HEK293 (cell line): Measurements from ENCODE around the gene AFAP1L2.

Experiments used
- MZF1 ChIP-seq: fragments of 450-650 bp; formaldehyde crosslinking; IDR thresholded peaks from 2 replicates; pipeline ENCODE4 v1.5.1; 2017; ENCODE audit warnings: missing biosample characterization, missing genetic modification characterization, borderline replicate concordance
- YY1 ChIP-seq: fragments of 450-650 bp; formaldehyde crosslinking; IDR thresholded peaks from 2 replicates; pipeline ENCODE4 v1.5.1; 2018; ENCODE audit warnings: missing biosample characterization, missing genetic modification characterization
- ZNF133 ChIP-seq: fragments of 450-650 bp; formaldehyde crosslinking; IDR thresholded peaks from 2 replicates; pipeline ENCODE4 v1.5.1; 2016; ENCODE audit warnings: missing biosample characterization, missing genetic modification characterization
- ZNF670 ChIP-seq: fragments of 450-650 bp; formaldehyde crosslinking; IDR thresholded peaks from 2 replicates; pipeline ENCODE4 v1.5.1; 2016; ENCODE audit warnings: missing biosample characterization, missing genetic modification characterization, low read depth
- TF ChIP-seq, protein P1 (sequence below): fragments of 450-650 bp; formaldehyde crosslinking; IDR thresholded peaks from 2 replicates; pipeline ENCODE4 v1.5.1; 2016; ENCODE audit warnings: missing biosample characterization, missing genetic modification characterization
- TF ChIP-seq, protein P2 (sequence below): fragments of 450-650 bp; formaldehyde crosslinking; IDR thresholded peaks from 2 replicates; pipeline ENCODE4 v1.5.1; 2016; ENCODE audit warnings: missing biosample characterization, missing genetic modification characterization

DNA sequence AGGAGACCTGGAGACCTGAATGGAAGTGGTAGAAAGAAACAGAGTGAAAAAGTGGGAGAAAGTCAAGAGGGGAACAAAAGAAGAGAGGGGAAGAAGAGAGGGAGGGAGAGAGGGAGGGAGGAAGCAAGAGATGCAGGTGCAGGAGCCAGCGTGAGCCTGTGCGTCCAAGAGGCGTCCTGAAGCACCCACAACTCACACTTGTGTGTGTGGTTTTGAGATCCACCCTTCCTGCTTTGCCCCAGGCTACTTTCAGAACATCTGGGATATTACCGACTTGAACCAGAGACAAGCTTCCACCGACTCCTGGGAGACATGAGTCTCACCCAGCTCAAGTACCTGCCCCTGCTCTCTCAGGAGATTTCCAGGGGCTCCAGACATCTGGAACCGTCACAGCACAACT, 9.8 kb downstream of the AFAP1L2 start:
- no peak for TF ChIP-seq ZNF133
- no peak for TF ChIP-seq YY1
- TF ChIP-seq MZF1 (tag by site-specific recombination), result no peak
- no peak for TF ChIP-seq ZNF670
- TF ChIP-seq, protein P1, sequence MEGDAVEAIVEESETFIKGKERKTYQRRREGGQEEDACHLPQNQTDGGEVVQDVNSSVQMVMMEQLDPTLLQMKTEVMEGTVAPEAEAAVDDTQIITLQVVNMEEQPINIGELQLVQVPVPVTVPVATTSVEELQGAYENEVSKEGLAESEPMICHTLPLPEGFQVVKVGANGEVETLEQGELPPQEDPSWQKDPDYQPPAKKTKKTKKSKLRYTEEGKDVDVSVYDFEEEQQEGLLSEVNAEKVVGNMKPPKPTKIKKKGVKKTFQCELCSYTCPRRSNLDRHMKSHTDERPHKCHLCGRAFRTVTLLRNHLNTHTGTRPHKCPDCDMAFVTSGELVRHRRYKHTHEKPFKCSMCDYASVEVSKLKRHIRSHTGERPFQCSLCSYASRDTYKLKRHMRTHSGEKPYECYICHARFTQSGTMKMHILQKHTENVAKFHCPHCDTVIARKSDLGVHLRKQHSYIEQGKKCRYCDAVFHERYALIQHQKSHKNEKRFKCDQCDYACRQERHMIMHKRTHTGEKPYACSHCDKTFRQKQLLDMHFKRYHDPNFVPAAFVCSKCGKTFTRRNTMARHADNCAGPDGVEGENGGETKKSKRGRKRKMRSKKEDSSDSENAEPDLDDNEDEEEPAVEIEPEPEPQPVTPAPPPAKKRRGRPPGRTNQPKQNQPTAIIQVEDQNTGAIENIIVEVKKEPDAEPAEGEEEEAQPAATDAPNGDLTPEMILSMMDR (tag by site-specific recombination), result no peak
- TF ChIP-seq, protein P2, sequence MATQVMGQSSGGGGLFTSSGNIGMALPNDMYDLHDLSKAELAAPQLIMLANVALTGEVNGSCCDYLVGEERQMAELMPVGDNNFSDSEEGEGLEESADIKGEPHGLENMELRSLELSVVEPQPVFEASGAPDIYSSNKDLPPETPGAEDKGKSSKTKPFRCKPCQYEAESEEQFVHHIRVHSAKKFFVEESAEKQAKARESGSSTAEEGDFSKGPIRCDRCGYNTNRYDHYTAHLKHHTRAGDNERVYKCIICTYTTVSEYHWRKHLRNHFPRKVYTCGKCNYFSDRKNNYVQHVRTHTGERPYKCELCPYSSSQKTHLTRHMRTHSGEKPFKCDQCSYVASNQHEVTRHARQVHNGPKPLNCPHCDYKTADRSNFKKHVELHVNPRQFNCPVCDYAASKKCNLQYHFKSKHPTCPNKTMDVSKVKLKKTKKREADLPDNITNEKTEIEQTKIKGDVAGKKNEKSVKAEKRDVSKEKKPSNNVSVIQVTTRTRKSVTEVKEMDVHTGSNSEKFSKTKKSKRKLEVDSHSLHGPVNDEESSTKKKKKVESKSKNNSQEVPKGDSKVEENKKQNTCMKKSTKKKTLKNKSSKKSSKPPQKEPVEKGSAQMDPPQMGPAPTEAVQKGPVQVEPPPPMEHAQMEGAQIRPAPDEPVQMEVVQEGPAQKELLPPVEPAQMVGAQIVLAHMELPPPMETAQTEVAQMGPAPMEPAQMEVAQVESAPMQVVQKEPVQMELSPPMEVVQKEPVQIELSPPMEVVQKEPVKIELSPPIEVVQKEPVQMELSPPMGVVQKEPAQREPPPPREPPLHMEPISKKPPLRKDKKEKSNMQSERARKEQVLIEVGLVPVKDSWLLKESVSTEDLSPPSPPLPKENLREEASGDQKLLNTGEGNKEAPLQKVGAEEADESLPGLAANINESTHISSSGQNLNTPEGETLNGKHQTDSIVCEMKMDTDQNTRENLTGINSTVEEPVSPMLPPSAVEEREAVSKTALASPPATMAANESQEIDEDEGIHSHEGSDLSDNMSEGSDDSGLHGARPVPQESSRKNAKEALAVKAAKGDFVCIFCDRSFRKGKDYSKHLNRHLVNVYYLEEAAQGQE (tag by site-specific recombination), result no peak
